ENCODE measurements around the gene ZNF77. TPM values are rescaled to one million over a fixed set of nuclear protein-coding genes. Genes with fewer than 3 reads are reported as not detected.

ZNF77 gene
- total RNA-seq, 4 donors from 2014 or later, result 2.4 to 17.9 (median 9.1) TPM

GRCh38 chr19:2923510-2923909 is 21.3 kb downstream of the ZNF77 start:
- H3K9me3 ChIP-seq, result no peaks in the 10 kb centered on the region
- DNase-seq, result no peak
- no peaks in the 10 kb centered on the region for H3K4me1 ChIP-seq
- TF ChIP-seq POLR2A (IDR thresholded peaks at IDR 0.05), result no peak
- TF ChIP-seq CTCF (IDR thresholded peaks at IDR 0.05), result no peak
- intact Hi-C loops (cut with DNase I; ENCODE audit: low total_unique reads), result no loop called here
- no peaks in the 10 kb centered on the region for H3K27me3 ChIP-seq
- H3K36me3 ChIP-seq, result no peaks in the 10 kb centered on the region
- no peak overlapping the region for H3K4me3 ChIP-seq
- H3K27ac ChIP-seq, result peak overlapping the region in 1 of 2 donors; percentile 36

- intact Hi-C loops (cut with DNase I; ENCODE audit: low total_unique reads), result no loop called here
- Histone ChIP-seq H3K27ac (peak overlapping the region in 1 of 2 donors; percentile 36), H3K4me1 (no peaks in the 10 kb centered on the region), H3K27me3 (no peaks in the 10 kb centered on the region), H3K36me3 (no peaks in the 10 kb centered on the region), H3K4me3 (no peak overlapping the region), H3K9me3 (no peaks in the 10 kb centered on the region)
- no peak for DNase-seq
- no peak for TF ChIP-seq POLR2A (IDR thresholded peaks at IDR 0.05)
- peak in 1 of 4 experiments; percentile 9 for TF ChIP-seq CTCF (IDR thresholded peaks at IDR 0.05)
Observed at GRCh38 chr19:2922987-2923386, 21.8 kb downstream of the ZNF77 start.

- intact Hi-C loops (cut with DNase I; ENCODE audit: low total_unique reads), result no loop called here
- Histone ChIP-seq H3K27me3 (no peaks in the 10 kb centered on the region), H3K4me1 (no peaks in the 10 kb centered on the region), H3K9me3 (peaks cover 0 to 5% of the 10 kb centered on the region in 2 donors), H3K27ac (no peak overlapping the region), H3K4me3 (no peak overlapping the region), H3K36me3 (no peaks in the 10 kb centered on the region)
- TF ChIP-seq CTCF (IDR thresholded peaks at IDR 0.05) (no peak), POLR2A (IDR thresholded peaks at IDR 0.05) (no peak)
- DNase-seq, result no peak
Observed at GRCh38 chr19:2917275-2918184, 27.2 kb downstream of the ZNF77 start.

GRCh38 chr19:2912306-2912705 is 32.5 kb downstream of the ZNF77 start:
- TF ChIP-seq POLR2A (IDR thresholded peaks at IDR 0.05) (no peak), CTCF (IDR thresholded peaks at IDR 0.05) (no peak)
- Histone ChIP-seq H3K4me3 (no peak overlapping the region), H3K9me3 (peaks cover 0 to under 1% of the 10 kb centered on the region in 2 donors), H3K36me3 (no peaks in the 10 kb centered on the region), H3K27ac (no peak overlapping the region), H3K4me1 (no peaks in the 10 kb centered on the region), H3K27me3 (no peaks in the 10 kb centered on the region)
- no peak for DNase-seq
- intact Hi-C loops (cut with DNase I; ENCODE audit: low total_unique reads), result no loop called here

GRCh38 chr19:2906631-2907195 is 38.1 kb downstream of the ZNF77 start:
- Histone ChIP-seq H3K4me3 (no peak overlapping the region), H3K27me3 (no peaks in the 10 kb centered on the region), H3K36me3 (no peaks in the 10 kb centered on the region), H3K27ac (no peak overlapping the region), H3K4me1 (no peaks in the 10 kb centered on the region), H3K9me3 (no peaks in the 10 kb centered on the region)
- intact Hi-C loops (cut with DNase I; ENCODE audit: low total_unique reads), result no loop called here
- no peak for TF ChIP-seq POLR2A (IDR thresholded peaks at IDR 0.05)
- TF ChIP-seq CTCF (IDR thresholded peaks at IDR 0.05), result no peak
- DNase-seq, result no peak
